Measurements from ENCODE around the gene TJP1.
"Not testable (repeated sequence)": the region's sequence is repeated elsewhere in the genome, so short reads cannot be mapped to it uniquely, and the experiment has no call there.

GRCh38 chr15:29754009-29754408 lies 68.3 kb downstream of the TJP1 start:
- TF ChIP-seq ZNF580, CTCF (tag by site-specific recombination; IDR thresholded peaks at IDR 0.05): not testable (repeated sequence)
